Activated gamma-delta T cell (primary cell): ENCODE data around the gene SLC10A6.
A peak's percentile ranks its signal among the peaks of the same experiment; 100 is the strongest.
"Not testable (repeated sequence)": the region's sequence is repeated elsewhere in the genome, so short reads cannot be mapped to it uniquely, and the experiment has no call there.

Source experiments
- DNase-seq: peaks from one replicate; lab custom pipeline; 2025; lab: John Stamatoyannopoulos, UW
- total RNA-seq, 2 donors: gene quantifications; one replicate each; lab custom pipeline; 2026; lab: John Stamatoyannopoulos, UW

Gene SLC10A6, protein sequence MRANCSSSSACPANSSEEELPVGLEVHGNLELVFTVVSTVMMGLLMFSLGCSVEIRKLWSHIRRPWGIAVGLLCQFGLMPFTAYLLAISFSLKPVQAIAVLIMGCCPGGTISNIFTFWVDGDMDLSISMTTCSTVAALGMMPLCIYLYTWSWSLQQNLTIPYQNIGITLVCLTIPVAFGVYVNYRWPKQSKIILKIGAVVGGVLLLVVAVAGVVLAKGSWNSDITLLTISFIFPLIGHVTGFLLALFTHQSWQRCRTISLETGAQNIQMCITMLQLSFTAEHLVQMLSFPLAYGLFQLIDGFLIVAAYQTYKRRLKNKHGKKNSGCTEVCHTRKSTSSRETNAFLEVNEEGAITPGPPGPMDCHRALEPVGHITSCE
- total RNA-seq: 0.09 to 0.15 reads per million in 2 donors

DNA sequence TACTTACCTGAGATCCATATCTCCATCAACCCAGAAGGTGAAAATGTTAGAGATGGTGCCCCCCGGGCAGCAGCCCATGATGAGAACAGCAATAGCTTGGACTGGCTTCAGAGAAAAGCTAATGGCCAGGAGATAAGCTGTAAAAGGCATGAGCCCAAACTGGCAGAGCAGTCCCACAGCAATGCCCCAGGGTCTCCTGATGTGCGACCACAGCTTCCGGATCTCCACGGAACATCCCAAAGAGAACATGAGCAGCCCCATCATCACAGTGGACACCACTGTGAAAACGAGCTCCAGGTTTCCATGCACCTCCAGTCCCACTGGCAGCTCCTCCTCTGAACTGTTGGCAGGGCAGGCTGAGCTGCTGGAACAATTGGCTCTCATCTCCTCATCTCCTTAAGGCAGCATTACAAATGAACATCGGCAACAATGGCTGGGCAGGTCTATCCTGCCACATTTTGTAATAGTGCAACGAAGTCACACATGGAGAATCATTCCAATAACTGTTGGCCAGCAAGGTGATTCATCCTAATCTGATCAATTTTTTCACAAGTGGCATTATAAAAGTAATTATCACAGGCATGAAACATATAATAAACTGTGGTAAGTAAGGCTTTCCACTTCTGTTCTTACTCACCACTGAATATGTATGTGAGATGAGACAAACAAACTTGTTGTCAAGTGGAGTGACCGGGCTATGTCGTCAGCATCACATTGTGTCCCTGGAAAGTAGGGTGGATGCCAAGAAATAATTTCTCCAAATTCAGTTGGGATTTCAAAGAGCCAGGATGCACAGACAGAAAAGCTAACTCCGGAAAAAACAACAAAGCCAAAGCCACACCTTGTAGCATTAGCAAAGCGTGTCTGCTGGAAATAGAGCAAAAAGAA, at the start of gene SLC10A6:
Gene SLC10A6 (minus strand): TSS at position 653 of the 888 bp plus-strand sequence. CDS start 269 bp downstream, at position 384.
- DNase-seq: no peak

DNA sequence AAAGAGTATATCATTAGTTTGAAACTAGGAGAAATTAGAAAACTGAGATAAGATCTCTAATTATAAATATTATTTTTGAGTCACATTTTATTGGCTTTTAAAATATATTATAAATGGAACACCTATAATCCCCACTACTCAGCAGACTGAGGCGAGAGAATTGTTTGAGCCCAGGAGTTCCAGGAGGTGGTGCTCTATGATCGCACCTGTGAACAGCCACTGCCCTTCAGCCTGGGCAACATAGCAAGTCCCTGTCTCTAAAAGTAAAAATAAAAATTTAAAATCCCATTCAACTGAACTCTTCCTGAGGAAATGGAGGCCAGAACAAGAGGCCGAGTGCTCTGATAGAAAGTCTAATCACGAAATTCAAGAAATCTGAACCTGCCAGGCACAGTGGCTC, 49.4 kb upstream of the SLC10A6 start:
- no peak for DNase-seq

DNA sequence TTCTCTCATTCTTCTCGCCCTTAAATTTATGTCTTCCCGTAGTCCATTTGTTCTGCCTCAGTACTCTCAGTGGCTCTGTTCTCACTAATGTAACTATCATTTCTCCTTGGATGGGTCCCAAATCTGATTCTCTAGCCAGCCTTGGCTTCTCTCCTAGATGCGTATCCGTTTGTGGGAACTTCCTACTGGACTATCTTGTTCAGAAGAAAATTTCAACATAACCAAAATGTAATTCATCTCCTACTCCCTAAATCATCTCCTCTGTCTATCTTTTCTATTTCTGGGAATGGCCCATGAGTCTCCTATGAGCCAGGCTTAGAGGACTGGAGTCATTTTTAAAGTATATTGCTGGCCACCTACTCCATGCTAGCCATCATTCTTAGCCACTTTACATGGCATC, 47.4 kb upstream of the SLC10A6 start:
- DNase-seq: no peak

DNA sequence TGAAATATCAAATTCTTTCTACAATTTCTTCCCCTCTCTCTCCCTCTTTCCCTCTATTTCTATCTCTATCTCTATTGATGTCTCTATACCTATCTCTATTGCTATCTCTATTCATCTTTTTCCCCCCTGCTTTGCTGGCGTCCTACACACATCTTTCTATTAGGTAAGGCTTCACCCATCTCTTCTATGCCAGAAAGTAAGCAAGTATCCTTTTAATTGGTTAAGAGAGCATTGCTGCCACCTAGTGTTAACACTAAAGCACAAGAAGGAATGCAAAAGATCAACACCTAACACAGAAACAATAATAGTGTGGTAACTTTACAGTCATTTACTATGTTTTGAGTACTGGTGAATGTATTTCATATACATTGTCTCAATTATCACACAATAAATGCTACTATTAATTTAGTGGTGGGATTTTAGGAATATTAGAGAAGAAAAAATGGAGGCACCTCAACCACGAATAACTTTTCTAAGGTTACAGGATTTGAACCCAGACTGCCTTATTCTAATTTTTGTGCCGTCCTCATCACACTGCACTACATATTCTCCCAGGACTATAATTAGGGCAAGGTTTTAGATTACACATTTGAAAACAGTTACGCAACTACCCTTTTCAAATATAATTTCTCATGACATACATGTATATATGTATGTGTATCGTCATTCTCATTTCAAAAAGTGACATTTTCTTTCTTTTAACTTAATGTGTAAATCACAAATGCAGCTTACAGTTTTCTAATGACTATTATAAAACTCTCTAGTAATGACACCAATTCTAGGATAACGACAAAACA, 46.7 kb upstream of the SLC10A6 start:
- DNase-seq: no peak

DNA sequence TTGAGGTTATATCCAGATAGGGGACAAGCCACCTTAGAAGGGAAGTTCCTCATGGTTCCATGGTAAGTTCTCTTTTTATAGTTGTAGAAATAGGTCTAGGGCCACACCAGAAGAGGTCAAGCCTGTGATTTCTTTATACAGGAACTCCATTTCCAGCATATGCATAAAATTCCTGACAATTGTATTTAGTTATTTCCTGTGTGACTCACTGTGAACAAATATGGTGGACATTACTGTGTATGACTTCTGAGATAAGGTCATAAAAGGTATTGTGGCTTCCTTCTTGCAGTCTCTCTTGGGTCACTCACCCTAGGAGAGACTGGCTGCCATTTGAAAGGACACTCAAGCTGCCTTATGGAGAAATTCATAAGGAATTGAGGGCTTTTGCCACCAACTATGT, 45.3 kb upstream of the SLC10A6 start:
- DNase-seq: no peak

DNA sequence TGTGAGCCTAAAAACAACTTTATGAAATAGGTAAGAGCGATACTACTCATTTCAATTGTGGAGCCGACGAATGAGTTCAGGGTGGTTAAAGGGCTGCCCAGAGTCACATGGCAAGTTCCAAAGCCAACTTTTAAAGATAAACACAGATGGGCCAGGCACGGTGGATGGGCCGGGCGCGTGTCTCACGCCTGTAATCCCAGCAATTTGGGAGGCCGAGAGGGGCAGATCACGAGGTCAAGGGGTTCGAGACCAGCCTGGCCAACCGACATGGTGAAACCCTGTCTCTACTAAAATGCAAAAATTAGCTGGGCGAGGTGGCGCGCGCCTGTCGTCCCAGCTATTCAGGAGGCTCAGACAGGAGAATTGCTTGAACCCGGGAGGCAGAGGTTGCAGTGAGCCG, 44.0 kb upstream of the SLC10A6 start:
- no peak for DNase-seq

DNA sequence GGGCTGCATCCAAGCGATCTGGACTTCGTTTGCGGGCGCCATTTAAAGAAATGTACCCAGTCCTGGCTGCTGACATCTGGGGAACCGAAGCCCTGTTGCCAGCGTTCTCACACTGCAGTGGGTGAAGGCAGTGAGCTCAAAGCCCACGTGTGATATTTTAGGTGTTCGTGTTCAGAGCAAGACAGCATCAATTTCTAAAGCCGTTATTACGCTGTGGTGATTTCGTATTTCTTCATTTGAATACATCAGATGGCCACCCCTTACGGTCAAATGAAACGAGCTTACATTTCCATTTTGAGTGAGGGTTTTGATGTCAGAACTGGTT, 43.4 kb upstream of the SLC10A6 start:
- no peak for DNase-seq

DNA sequence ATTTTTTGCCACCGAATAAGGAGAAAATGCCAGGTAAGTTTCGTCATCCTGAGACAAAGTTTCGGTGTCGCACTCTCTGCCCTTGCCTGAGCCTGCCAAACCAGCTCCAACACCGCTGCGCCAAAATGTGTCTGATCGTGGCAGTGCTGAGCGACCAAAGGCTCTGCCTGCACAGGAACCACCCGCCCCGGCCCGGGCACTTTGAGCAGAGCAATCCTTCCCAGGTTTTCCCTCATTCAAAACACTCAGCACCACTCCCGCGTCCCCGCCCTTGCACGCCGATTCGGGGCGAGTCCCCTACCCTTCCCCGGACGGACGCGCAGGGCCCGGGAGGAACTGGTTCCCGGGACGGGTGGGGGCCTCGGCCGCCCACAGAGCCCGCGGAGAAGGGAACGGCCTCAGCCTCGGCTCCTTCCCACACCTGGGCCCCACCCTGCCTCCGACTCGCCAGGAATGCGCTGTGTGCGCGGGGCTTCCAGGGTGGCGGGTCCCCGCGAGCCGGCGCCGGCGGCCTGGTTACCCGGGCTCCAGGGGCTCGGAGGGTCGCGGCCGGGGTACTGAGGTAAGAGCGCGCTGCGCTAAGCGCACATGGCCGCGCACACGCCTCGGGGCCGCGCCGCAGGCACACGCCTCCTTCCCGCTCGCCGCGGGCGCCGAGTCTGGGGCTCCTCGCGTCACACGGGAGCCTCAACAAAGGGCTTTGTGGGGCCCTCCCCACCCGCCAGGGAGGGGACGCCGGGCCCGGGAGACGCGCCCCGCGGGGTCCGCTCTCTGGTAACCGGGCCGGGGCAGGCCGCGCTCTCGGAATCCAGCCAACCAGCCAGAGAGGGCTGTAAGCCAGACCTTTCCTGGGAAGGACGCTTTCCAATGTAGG, 42.8 kb upstream of the SLC10A6 start, which contains the start of gene C4orf36:
Gene C4orf36 (minus strand): TSS at position 661 of the 874 bp plus-strand sequence. CDS start 902 bp downstream, outside the sequence.
- peak; percentile 10 for DNase-seq

DNA sequence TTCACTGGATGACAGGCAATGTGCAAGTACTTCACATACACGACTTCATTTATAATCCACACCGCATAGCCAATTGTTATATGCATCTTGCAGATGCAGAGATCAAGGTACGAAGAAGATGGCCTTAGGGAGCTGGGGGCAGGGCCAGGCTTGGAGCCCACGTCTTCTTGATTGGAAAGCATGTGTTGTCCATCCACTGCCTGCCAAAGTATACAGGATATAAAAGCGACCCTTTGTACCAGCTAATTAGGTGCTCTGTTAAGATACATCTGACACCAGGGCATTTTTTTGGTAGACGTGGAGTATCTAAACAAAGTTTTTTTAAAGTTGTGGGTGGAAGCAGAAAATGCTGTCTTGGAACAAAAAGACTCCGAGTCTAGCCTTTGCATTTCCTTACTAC, 41.6 kb upstream of the SLC10A6 start:
- DNase-seq: no peak

DNA sequence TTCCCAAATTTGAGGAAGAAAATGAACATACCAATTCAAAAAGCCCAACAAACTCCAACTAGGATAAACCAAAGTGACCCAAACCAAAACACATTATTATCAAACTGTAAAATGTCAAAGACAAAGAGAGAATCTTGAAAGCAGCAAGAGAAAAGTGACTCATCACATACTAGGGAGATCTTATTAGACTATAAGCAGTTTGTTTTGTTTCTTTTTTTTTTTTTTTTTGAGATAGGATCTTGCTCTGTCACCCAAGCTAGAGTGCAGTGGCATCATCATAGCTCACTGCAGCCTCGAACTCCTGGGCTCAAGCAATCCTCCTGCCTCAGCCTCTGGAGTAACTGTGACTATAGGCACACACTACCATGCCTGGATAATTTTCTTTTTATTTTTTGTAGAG, 30.5 kb upstream of the SLC10A6 start:
- DNase-seq: no peak

DNA sequence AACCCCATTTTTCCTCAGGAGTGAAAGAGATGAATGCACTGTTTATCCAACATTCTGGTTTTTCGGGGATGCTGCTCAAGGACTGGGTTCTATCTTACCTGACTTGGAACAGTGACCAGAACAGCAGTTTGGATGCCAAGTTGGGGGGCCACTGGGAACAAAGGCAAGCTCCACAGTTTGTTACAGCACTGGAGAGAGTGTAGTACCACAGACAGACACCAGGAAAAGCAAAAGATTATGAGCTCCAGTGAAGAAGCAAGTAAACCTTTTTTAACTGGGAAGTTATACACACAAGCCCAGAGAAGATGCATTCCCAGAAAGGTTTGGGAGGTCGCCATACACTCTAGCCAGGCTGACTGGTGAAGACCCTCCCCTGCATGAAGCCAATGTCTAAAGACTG, 29.5 kb upstream of the SLC10A6 start:
- DNase-seq: no peak

DNA sequence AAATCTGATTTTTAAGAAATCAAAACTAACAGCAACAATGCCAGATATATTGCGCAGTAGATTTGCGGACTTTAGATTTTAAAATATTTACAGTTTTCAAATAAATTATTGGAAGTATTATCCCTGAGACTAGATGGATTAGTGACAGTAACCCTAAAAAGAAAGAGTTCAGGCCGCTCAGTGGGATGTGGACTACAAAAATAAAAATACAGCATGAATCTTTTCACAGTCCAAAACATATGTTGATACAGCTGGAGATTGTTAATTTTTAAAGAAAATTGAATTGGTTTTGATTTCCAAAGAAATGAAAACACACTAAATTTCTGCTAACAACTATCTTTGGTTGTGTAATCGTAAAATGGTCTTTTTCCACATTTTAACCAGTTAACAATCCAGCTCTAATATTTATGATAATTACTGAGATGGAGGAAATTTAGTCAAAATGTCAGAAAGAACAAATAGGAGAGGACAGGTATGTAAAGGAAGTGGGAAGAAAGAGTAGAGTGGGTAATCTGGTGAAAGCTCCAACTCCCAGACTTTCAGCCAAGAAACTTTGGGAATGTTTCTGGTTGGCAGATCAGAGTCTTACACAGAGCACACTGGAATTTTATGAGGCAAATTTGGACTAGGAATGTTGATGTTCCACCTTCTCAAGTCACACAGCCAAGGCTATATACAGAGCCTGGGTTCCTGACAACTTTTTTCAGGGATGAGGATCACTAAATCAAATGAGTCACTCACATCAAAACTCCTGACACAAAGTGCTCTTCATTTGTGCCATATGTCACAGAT, 27.9 kb upstream of the SLC10A6 start:
- no peak for DNase-seq

DNA sequence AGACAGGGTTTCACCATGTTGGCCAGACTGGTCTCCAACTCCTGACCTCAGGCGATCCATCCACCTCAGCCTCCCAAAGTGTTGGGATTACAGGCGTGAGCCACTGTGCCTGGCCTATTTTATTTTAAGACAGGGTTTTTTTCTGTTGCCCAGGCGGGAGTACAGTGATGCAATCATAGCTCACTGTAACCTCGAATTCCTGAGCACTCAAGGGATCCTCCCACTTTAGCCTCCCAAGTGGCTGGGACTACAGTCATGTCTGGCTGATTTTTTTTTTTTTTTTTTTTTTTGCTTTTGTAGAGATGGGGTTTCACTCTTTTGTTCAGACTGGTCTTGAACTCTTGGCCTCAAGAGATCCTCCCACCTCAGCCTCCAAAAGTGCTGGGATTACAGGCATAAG, 26.3 kb upstream of the SLC10A6 start:
- DNase-seq: not testable (repeated sequence)

DNA sequence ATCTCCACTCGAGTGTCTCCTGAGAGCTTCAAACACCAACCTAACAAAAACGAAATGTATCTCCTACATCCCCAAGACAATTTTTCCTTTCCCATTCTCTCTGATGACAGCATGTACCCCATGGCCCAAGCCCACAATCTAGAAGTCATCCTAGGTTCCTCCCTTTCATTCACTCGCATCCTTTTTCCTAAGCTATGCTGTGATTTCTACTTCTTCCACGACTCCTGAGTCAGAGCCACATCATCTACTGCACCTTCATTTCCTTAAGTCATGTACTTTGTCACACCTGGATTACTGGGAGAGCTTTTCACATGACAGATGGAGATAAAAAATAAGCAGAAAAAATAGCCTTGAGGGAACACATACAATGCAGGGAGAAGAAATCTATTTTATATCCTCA, 23.0 kb upstream of the SLC10A6 start:
- no peak for DNase-seq

DNA sequence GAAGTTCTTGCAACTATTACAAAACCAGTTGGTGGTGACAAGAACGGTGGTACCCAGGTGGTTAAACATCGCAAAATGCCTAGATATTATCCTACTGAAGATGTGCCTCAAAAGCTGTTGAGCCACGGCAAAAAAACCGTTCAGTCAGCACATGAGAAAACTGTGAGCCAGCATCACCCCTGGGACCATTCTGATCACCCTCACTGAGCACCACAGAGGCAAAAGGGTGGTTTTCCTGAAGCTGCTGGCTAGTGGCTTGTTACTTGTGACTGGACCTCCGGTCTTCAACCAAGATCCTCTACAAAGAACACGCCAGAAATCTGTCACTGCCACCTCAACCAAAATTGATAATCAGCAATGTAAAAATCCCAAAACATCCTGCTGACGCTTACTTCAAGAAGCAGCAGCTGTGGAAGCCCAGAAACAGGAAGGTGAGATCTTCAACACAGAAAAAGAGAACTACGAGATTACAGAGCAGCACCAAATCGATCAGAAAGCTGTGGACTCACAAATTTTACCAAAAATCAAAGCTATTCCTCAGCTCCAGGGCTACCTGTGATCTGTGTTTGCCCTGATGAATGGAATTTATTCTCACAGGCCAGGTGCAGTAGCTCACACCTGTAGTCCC, 21.4 kb upstream of the SLC10A6 start:
- no peak for DNase-seq

DNA sequence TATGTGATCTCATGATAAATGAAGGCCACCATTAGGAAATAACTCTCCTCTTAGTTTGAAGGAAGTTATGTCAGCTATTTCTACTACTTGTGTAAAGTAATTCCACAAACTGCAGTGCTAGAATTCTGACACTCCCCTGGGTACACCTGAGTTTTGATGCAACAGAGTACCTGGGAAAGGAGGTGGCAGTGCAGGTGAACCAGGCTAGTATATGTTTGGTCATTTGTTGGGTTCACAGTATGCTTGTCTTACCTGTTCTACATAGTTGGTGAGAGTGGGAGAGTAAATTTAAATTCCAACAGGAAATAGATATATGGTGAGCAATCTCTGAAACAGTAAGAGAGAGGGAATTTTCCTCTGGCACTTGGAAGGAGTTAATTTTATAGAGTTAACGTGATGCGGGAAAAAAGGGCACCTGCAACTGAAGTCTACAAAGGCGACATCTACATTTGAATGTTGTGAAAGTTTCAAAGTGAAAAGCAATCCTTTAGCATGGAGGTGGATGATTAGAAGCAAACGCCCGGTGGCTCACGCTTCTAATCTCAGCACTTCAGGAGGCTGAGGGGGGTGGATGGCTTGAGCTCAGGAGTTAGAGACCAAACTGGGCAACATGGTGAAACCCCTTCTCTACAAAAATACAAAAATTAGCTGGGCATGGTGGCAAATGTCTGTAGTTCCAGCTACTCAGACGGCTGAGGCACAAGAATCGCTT, 8.3 kb upstream of the SLC10A6 start:
- no peak for DNase-seq

DNA sequence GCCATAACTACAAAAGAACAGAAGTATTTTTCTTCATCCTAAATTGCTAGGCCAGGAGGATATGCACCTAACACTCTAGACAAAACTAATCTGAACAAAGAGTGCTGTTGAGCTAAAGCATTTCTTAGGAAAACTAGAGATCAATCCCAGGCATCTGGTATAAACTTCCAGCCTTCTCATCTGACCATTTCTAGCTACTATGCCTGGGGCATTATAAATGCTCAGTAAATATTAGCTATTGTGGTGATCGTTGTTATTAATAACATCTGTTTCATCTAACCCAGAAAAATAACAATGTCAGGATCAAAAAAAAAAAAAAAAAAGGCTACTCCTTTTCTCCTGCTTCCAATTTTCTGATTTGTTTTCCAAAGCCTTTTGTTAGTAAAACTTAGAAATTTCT, 7.7 kb upstream of the SLC10A6 start:
- no peak for DNase-seq

DNA sequence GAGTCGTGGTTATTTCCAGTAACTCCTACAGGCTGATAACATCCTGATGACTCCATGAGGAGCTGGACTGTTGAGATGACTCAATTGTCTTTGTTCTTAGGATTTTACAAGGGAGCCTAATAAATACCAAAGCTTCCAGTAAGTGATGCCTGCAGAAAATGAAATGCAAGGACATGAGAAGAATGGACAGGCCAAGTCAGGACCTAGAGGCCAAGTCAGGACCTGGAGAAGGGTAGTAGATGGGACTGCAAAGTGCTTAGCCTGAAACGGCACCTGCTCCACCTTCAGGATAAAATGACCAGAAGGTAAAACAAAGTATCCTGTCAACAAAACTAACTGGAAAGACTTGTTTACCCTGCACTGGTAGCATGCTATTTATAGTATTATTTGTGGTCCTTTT, 6.4 kb upstream of the SLC10A6 start:
- DNase-seq: no peak

DNA sequence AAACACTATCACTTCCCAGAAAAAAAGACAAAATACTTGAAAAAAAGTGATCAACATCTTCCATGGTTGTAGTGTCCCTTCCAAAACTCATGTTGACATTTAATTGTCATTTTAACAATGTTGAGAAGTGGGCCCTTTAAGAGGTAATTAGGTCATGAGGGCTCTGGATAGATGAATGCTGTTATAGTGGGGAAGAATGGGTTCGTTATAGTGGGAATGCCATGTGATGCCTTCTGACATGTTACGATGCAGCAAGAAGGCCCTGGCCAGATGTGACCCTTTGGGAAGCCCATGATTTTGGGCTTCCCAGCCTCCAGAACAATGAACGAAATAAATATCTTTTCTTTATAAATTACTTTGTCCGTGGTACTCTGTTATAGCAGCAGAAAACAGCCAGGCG, 4.0 kb upstream of the SLC10A6 start:
- DNase-seq: no peak
